HFFc6 (cell line): ENCODE data around the gene YIF1A. TPM values are rescaled to one million over a fixed set of nuclear protein-coding genes. Genes with fewer than 3 reads are reported as not detected.
"Not testable (repeated sequence)": the region's sequence is repeated elsewhere in the genome, so short reads cannot be mapped to it uniquely, and the experiment has no call there.

Source experiments
- DNase-seq: peaks from one replicate; pipeline ENCODE4 v3.0.0-alpha.2; 2018
- H3K27ac Mint-ChIP-seq: 2 replicates; pipeline ENCODE4 v1.8.0; 2020; ENCODE audit warnings: mild to moderate bottlenecking, mixed read lengths
- H3K27me3 Mint-ChIP-seq: 2 replicates; pipeline ENCODE4 v1.8.0; 2021; ENCODE audit warnings: mild to moderate bottlenecking, moderate library complexity, mixed read lengths; ENCODE audit not compliant: insufficient read depth
- H3K36me3 Mint-ChIP-seq: 2 replicates; pipeline ENCODE4 v1.8.0; 2021; ENCODE audit warnings: low read depth, mixed read lengths
- H3K4me1 Mint-ChIP-seq: 2 replicates; pipeline ENCODE4 v1.8.0; 2020; ENCODE audit warnings: low read depth, mixed read lengths
- H3K4me3 Mint-ChIP-seq: 2 replicates; pipeline ENCODE4 v1.8.0; 2020; ENCODE audit warnings: mild to moderate bottlenecking, moderate library complexity, mixed read lengths
- H3K9me3 Mint-ChIP-seq: 2 replicates; pipeline ENCODE4 v1.8.0; 2020; ENCODE audit warnings: mild to moderate bottlenecking, mixed read lengths
- CTCF ChIP-seq: fragments of 200-600 bp; sonication (generic); IDR thresholded peaks from 2 replicates; pipeline ENCODE4 v1.5.0; 2021; ENCODE audit warnings: antibody characterized with exemption, mild to moderate bottlenecking
- total RNA-seq, 6 experiments: library from RNA; stranded (reverse); fragmentation: NEBNext Ultra II Directional; extraction: Animal tissue kit (Norgen Biotek cat#: 25700); gene quantifications; 2 replicates in 1 of 6; 3 replicates in 5 of 6; pipeline ENCODE4 v1.2.3, GENCODE V29; 2021

The YIF1A gene
- total RNA-seq, 6 experiments from 2014 or later: 150 to 183 (median 153) TPM

- H3K27ac Mint-ChIP-seq: no peak overlapping the region
- DNase-seq: no peak
Observed at GRCh38 chr11:66322732-66323427, 33.9 kb upstream of the YIF1A start.

GRCh38 chr11:66321606-66322005, 32.7 kb upstream of the YIF1A start:
- TF ChIP-seq CTCF: no peak
- Mint-ChIP-seq H3K27me3 (no peaks in the 10 kb centered on the region; the same call in none of the 2 replicates), H3K4me3 (no peak overlapping the region), H3K9me3 (peaks cover 11% of the 10 kb centered on the region), H3K36me3 (peaks cover 7% of the 10 kb centered on the region; the same call in 1 of the 2 replicates), H3K4me1 (peaks cover 53% of the 10 kb centered on the region), H3K27ac (no peak overlapping the region)
- no peak for DNase-seq

More at GRCh38 chr11:66322732-66323427, 33.9 kb upstream of the YIF1A start:
- TF ChIP-seq CTCF: no peak
- H3K4me3 Mint-ChIP-seq: no peak overlapping the region
- H3K9me3 Mint-ChIP-seq: peaks cover 11% of the 10 kb centered on the region
- H3K4me1 Mint-ChIP-seq: peaks cover 55% of the 10 kb centered on the region
- peaks cover 7% of the 10 kb centered on the region; the same call in 1 of the 2 replicates for H3K36me3 Mint-ChIP-seq
- no peaks in the 10 kb centered on the region; the same call in none of the 2 replicates for H3K27me3 Mint-ChIP-seq

GRCh38 chr11:66320748-66321147, 31.8 kb upstream of the YIF1A start:
- not testable (repeated sequence) for H3K27ac Mint-ChIP-seq
- Mint-ChIP-seq H3K36me3 (peaks cover 10% of the 10 kb centered on the region), H3K4me1 (peaks cover 48% of the 10 kb centered on the region)

GRCh38 chr11:66320289-66320688, 31.3 kb upstream of the YIF1A start:
- not testable (repeated sequence) for H3K4me3 Mint-ChIP-seq, DNase-seq, H3K27me3 Mint-ChIP-seq, H3K27ac Mint-ChIP-seq
- peaks cover 48% of the 10 kb centered on the region for H3K4me1 Mint-ChIP-seq
- H3K36me3 Mint-ChIP-seq: peaks cover 15% of the 10 kb centered on the region
- H3K9me3 Mint-ChIP-seq: peaks cover 11% of the 10 kb centered on the region

More at GRCh38 chr11:66320748-66321147, 31.8 kb upstream of the YIF1A start:
- not testable (repeated sequence) for DNase-seq, H3K4me3 Mint-ChIP-seq, H3K27me3 Mint-ChIP-seq
- H3K9me3 Mint-ChIP-seq: peaks cover 11% of the 10 kb centered on the region

GRCh38 chr11:66318600-66318970, 29.6 kb upstream of the YIF1A start:
- H3K27ac Mint-ChIP-seq: peak overlapping the region; percentile 91
- peaks cover 46% of the 10 kb centered on the region for H3K4me1 Mint-ChIP-seq
- no peak for DNase-seq
- 0 out of 2 replicates have a peak, but pooled peaks have one; percentile 0 for TF ChIP-seq CTCF
- H3K4me3 Mint-ChIP-seq: peak overlapping the region; percentile 13; the same call in 1 of the 2 replicates
- peaks cover 28% of the 10 kb centered on the region for H3K36me3 Mint-ChIP-seq
- H3K27me3 Mint-ChIP-seq: peaks cover 5% of the 10 kb centered on the region
- peaks cover 11% of the 10 kb centered on the region for H3K9me3 Mint-ChIP-seq

- Mint-ChIP-seq H3K4me1 (peaks cover 46% of the 10 kb centered on the region), H3K36me3 (peaks cover 29% of the 10 kb centered on the region), H3K27ac (peak overlapping the region; percentile 91), H3K27me3 (peaks cover 6% of the 10 kb centered on the region), H3K4me3 (peak overlapping the region; percentile 70), H3K9me3 (peaks cover 11% of the 10 kb centered on the region)
- peak; percentile 61 for DNase-seq
- TF ChIP-seq CTCF: no peak
Observed at GRCh38 chr11:66317723-66318599, 29.0 kb upstream of the YIF1A start.
